HPDE6-E6E7 (cell line): Measurements from ENCODE around the gene RALGAPA2.

ENCODE experiments used
- DNase-seq: peaks from one replicate; pipeline ENCODE4 v3.0.0; 2011; ENCODE audit warnings: missing footprints; ENCODE audit errors: extremely low spot score

The RALGAPA2 gene

GRCh38 chr20:20721489-20721888 is 9.0 kb upstream of the RALGAPA2 start:
- no peak for DNase-seq

DNA sequence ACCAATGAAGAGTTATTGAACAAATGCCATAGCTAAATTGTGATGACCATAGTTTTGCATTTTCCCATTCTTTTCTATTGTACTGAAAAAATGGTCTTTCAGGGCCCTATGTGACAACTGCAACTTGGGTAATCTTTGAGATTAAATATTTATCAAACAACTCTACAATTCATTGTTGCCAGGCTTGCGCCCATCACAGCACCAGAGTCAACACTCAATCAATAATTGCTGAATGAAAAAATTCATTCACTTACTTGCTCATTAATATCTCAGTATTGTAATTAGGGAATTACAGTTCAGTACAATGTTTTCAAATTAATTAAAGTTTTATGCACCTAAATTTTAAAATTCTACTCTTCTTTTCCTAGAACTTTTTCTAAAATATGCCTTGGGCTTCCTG is 7.7 kb upstream of the RALGAPA2 start:
- no peak for DNase-seq

DNA sequence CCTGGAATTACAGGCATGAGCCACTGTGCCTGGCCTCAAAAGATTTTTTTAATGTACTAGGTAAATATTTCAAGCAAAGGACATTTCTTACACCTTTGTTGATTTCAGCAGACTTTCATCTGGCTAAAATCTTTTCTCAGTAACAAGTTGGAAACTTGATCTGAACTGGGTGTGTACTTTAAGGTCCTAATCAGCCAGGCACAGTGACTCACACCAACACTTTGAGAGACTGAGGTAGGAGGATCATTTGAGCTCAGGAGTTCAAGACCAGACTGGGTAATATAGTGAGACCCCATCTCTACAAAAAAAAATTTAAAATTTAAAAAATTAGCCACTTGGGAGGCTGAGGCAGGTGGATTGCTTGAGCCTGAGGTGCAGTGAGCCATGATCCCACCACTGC is 7.0 kb upstream of the RALGAPA2 start:
- no peak for DNase-seq

DNA sequence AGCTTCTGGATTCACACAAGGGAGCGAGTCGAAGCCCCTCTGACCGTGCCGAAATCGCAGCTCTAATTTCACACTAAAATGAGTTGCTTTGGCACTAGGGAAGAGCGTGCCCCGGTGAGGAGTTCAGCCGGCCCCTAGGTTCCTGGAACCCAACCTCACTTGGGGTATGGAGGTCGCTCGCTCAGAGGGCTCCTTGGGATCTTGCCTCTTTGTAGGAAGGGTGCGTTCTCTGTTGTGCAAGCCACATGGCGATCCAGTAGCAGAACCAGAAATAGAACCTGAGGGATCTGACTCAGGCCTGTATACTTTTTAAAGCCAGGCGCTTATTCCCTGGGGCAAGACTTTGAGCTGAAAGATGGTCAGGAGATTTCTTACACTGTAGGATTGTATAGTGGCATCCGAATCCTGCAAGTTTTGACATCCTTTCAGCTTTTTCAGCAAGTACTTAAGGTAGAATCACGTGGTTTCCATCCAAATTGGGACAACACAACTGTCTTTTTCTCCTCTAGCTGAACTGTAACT is 861 bp upstream of the RALGAPA2 start:
- DNase-seq: no peak

DNA sequence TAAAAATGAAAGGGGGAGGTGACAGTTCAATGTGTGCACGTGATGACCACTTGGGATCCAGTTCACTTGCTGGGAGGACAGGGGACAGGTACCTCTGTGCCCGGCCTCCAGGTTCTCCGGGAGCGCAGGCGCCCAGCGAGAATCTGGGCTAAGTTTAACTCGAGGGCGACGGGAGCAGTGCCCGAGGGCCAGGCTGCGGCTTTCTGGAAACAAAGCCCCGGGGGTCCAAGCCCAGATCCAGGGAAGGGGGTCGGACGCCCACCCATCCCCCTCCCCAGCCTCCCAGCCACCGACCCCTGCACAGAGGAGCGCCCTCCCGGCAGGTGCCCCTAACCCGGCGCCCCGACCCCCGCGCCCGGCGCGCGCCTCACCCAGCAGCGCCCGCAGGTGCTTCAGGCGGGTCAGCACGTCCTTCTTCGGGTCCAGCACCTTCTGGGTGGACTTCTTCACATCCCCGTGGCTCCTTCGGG is 405 bp downstream of the RALGAPA2 start:
- no peak for DNase-seq

GRCh38 chr20:20711413-20711812 is 1.0 kb downstream of the RALGAPA2 start:
- DNase-seq: no peak

GRCh38 chr20:20710443-20711315 is 1.8 kb downstream of the RALGAPA2 start:
- peak; percentile 38 for DNase-seq

GRCh38 chr20:20709887-20710286 is 2.6 kb downstream of the RALGAPA2 start:
- no peak for DNase-seq

DNA sequence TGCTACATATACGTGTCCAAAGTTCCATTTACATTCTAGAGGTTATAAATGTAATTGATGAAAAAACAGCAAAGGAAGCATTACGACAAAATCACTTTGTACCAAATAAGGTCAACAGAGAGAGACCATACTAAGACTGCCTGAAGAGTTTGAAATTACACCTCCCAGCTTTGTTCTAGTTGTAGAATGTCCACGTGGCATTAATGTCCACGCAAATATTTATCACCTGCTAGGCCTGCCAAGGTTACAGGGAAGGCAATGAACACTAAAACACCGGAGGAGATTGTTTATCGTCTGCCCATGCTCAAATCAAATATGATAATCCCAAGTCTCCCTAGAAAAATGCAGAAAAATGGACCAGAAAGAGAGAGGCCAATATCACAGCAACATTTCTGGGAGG is 6.2 kb downstream of the RALGAPA2 start:
- DNase-seq: no peak

DNA sequence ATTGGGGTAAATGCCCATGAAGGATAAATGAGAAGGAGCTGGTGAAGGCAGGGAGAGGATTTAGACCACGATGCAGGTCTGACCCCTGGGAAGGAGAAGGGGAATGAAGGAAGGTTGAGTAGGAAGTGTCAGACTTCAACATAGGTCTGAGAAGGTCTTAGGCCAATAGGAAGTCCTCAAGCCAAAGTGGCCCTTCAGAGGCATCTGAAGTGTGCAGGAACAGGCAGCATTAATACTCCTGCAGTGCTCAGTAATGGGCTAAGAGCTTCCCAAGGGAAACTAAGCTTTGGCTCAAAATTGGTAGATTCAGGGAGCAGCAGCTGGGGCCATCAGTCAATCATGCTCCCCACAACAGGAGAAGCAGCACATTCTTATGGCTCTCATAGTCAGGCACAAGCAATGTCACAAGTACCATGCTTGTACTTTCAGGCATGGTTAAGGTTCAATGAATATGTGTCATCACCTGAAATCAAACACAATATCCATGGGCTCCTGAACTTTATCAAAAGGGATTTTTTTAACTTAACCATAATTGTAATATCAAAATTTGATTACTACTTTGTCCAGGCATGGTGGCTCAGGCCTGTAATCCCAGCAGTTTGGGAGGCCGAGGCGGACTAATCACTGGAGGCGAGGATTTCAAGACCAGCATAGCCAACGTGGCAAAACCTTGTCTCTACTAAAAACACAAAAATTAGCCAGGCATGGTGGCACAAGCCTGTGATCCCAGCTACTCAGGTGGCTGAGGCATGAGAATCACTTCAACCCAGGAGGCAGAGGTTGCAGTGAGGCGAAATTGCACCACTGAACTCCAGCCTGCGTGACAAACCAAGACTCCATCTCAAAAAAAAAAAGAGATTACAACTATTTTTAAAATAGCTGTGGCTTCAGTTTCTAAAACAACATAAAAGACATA is 9.9 kb downstream of the RALGAPA2 start:
- DNase-seq: no peak

- DNase-seq: no peak
Observed at GRCh38 chr20:20699917-20700316, 12.5 kb downstream of the RALGAPA2 start.

- DNase-seq: no peak
Observed at GRCh38 chr20:20699144-20699543, 13.3 kb downstream of the RALGAPA2 start.

DNA sequence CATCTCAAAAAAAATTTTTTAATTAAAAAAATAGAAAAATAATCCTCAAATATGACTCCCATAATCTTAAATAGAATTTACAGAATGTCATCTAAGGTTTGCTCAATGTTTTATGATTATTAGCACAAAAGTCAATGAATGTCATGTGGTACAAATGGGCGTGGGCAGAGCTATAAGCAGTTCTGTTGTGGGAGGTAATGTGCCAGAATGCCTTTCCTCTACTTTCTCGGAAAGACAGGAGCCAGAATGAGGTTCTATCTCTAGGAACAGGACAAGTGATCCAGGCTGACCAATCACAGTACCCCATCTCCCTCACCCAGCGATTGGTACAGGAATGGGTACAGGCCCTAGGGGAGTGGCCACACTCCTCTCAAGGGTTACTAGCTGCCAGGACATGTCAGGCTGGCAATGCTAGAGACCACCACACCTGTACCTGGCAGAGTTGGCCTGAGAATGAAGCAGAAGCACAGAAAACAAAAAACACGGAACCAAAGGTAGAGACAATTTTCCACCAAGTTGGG is 15.1 kb downstream of the RALGAPA2 start:
- DNase-seq: no peak

- no peak for DNase-seq
Observed at GRCh38 chr20:20695250-20695816, 17.1 kb downstream of the RALGAPA2 start.

GRCh38 chr20:20694591-20694990 is 17.9 kb downstream of the RALGAPA2 start:
- DNase-seq: no peak

GRCh38 chr20:20692587-20692986 is 19.9 kb downstream of the RALGAPA2 start:
- DNase-seq: no peak

DNA sequence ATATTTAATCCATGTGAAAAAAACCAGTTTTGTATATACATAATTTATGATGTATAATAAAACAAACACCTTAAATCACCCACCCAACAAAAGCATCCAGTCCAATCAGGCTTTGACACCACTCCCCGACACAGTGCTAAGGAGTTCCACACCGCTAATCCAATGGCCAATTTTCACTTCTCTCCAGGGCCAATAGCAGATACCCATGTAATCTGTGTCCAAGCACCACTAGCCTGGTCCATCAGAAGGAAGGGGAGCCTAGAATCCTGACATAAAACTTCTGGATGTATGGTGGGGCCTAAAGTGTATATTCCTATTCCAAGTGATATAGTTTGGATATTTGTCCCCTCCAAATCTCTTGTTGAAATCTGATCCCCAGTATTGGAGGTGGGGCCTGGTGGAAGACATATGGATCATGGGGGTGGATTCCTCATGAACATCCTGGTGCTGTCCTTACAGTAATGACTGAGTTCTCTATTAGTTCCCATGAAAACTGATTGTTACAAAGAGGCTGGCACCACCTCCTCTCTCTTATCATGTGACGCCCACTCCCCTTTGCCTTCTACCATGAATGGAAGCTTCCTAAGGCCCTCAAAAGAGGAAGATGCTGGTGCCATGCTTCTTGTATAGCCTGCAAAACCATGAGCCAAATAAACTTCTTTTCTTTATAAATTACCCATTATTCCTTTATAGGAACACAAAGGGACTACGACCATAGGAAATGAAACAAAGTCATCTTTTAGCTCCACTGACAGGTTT is 20.8 kb downstream of the RALGAPA2 start:
- DNase-seq: no peak

GRCh38 chr20:20690676-20691476 is 21.6 kb downstream of the RALGAPA2 start:
- DNase-seq: no peak

- no peak for DNase-seq
Observed at GRCh38 chr20:20687319-20687718, 25.1 kb downstream of the RALGAPA2 start.

GRCh38 chr20:20685635-20686034 is 26.8 kb downstream of the RALGAPA2 start:
- DNase-seq: no peak
